PC-3 (cell line): ENCODE data around the gene GALNT15.

ENCODE experiments used
- CTCF ChIP-seq: fragments of 300-600 bp; sonication (generic); conservative IDR thresholded peaks from 2 replicates; pipeline ENCODE4 v1.5.1; 2017; ENCODE audit warnings: antibody characterized with exemption, low read depth, mild to moderate bottlenecking, low read length
- EZH2 ChIP-seq: fragments of 300-600 bp; sonication (generic); IDR thresholded peaks from one replicate; pipeline ENCODE4 v1.6.1; 2017; ENCODE audit warnings: antibody characterized with exemption, mild to moderate bottlenecking, low read length; ENCODE audit not compliant: unreplicated experiment

- TF ChIP-seq CTCF (no peak), EZH2 (no peak)
These were observed 90.4 kb downstream of the GALNT15 start, which contains the start of the genes DPH3 and OXNAD1 for GRCh38 chr3:16264708-16265454.
